SK-N-SH (cell line): ENCODE data around the gene CHRNB2.

ENCODE experiments used
- CTCF ChIP-seq: fragments of 200-600 bp; sonication (generic); IDR thresholded peaks from 2 replicates; pipeline ENCODE4 v1.6.1; 2017; ENCODE audit warnings: antibody characterized with exemption, mild to moderate bottlenecking, moderate library complexity
- EP300 ChIP-seq, 2 experiments: IDR thresholded peaks; 2 replicates each; pipeline versions ENCODE4 v1.4.0 to v1.6.1; 2012; ENCODE audit warnings: borderline replicate concordance in 1 of 2, low read depth in 1 of 2, low read length in 1 of 2
- FOXM1 ChIP-seq: IDR thresholded peaks from 2 replicates; pipeline ENCODE4 v1.4.0; 2012; ENCODE audit warnings: low read depth, mild to moderate bottlenecking
- GABPA ChIP-seq: IDR thresholded peaks from 2 replicates; pipeline ENCODE4 v1.4.0; 2012; ENCODE audit warnings: low read depth, mild to moderate bottlenecking
- JUND ChIP-seq: IDR thresholded peaks from 2 replicates; pipeline ENCODE4 v1.4.0; 2012
- NRF1 ChIP-seq: IDR thresholded peaks from 2 replicates; pipeline ENCODE4 v1.6.1; 2012; ENCODE audit warnings: low read depth, mild to moderate bottlenecking, low read length
- POLR2AphosphoS5 ChIP-seq: IDR thresholded peaks from 2 replicates; pipeline ENCODE4 v1.6.1; 2012; ENCODE audit warnings: low read depth, low read length
- RAD21 ChIP-seq: IDR thresholded peaks from 2 replicates; pipeline ENCODE4 v1.6.1; 2012; ENCODE audit warnings: mild to moderate bottlenecking, low read length
- RCOR1 ChIP-seq: fragments of 150-350 bp; IDR thresholded peaks from 2 replicates; pipeline ENCODE4 v1.6.1; 2017; ENCODE audit warnings: antibody characterized with exemption, low read length
- TCF12 ChIP-seq: IDR thresholded peaks from 2 replicates; pipeline ENCODE4 v1.4.0; 2012
- TEAD4 ChIP-seq: IDR thresholded peaks from 2 replicates; pipeline ENCODE4 v1.4.0; 2012; ENCODE audit warnings: mild to moderate bottlenecking, borderline replicate concordance; ENCODE audit not compliant: insufficient read depth
- USF2 ChIP-seq: fragments of 150-350 bp; IDR thresholded peaks from 2 replicates; pipeline ENCODE4 v1.6.1; 2017; ENCODE audit warnings: antibody characterized with exemption, low read length, low read depth, borderline replicate concordance

- TF ChIP-seq RAD21 (no peak), CTCF (no peak), GABPA (no peak), NRF1 (no peak), TCF12 (no peak), JUND (no peak), EP300 (IDR thresholded peaks at IDR 0.05; ENCODE audit: borderline replicate concordance in 1 of 2, low read depth in 1 of 2, low read length in 1 of 2) (no peak), POLR2AphosphoS5 (no peak), TEAD4 (no peak), USF2 (no peak), FOXM1 (no peak), RCOR1 (no peak)
These were observed 10.2 kb upstream of the CHRNB2 start for GRCh38 chr1:154557248-154557938.
